ENCODE measurements around the gene WWC2. TPM values are rescaled to one million over a fixed set of nuclear protein-coding genes. Genes with fewer than 3 reads are reported as not detected.
A peak's percentile ranks its signal among the peaks of the same experiment; 100 is the strongest.

The WWC2 gene
- total RNA-seq, 1 donor from 2014 or later, result 18.2 TPM

GRCh38 chr4:183241322-183241640 is 142.2 kb downstream of the WWC2 start:
- Mint-ChIP-seq H3K4me1 (ENCODE audit: low read depth, unreplicated experiment) (peaks cover 48% of the 10 kb centered on the region), H3K27me3 (ENCODE audit: unreplicated experiment) (peaks cover 2% of the 10 kb centered on the region), H3K9me3 (ENCODE audit: unreplicated experiment) (no peaks in the 10 kb centered on the region), H3K36me3 (ENCODE audit: unreplicated experiment) (peaks cover 6% of the 10 kb centered on the region), H3K4me3 (ENCODE audit: unreplicated experiment) (peak overlapping the region; percentile 26), H3K27ac (ENCODE audit: unreplicated experiment) (no peak overlapping the region)
- TF ChIP-seq CTCF (IDR thresholded peaks at IDR 0.05; ENCODE audit: partially characterized antibody, unreplicated experiment), result no peak
- no peak for DNase-seq

- Mint-ChIP-seq H3K4me1 (ENCODE audit: low read depth, unreplicated experiment) (peaks cover 48% of the 10 kb centered on the region), H3K9me3 (ENCODE audit: unreplicated experiment) (no peaks in the 10 kb centered on the region), H3K27me3 (ENCODE audit: unreplicated experiment) (peaks cover 2% of the 10 kb centered on the region), H3K27ac (ENCODE audit: unreplicated experiment) (no peak overlapping the region), H3K36me3 (ENCODE audit: unreplicated experiment) (peaks cover 2% of the 10 kb centered on the region), H3K4me3 (ENCODE audit: unreplicated experiment) (no peak overlapping the region)
- TF ChIP-seq CTCF (IDR thresholded peaks at IDR 0.05; ENCODE audit: partially characterized antibody, unreplicated experiment), result no peak
- DNase-seq, result no peak
Observed at GRCh38 chr4:183241721-183242151, 142.7 kb downstream of the WWC2 start.

- Mint-ChIP-seq H3K4me3 (ENCODE audit: unreplicated experiment) (no peak overlapping the region), H3K9me3 (ENCODE audit: unreplicated experiment) (no peaks in the 10 kb centered on the region), H3K27me3 (ENCODE audit: unreplicated experiment) (peaks cover 2% of the 10 kb centered on the region), H3K4me1 (ENCODE audit: low read depth, unreplicated experiment) (peaks cover 48% of the 10 kb centered on the region), H3K27ac (ENCODE audit: unreplicated experiment) (no peak overlapping the region), H3K36me3 (ENCODE audit: unreplicated experiment) (no peaks in the 10 kb centered on the region)
- DNase-seq, result no peak
- TF ChIP-seq CTCF (IDR thresholded peaks at IDR 0.05; ENCODE audit: partially characterized antibody, unreplicated experiment), result no peak
Observed at GRCh38 chr4:183242291-183242690, 143.2 kb downstream of the WWC2 start.

- H3K4me3 Mint-ChIP-seq (ENCODE audit: unreplicated experiment), result no peak overlapping the region
- no peaks in the 10 kb centered on the region for H3K36me3 Mint-ChIP-seq (ENCODE audit: unreplicated experiment)
- peak overlapping the region; percentile 55 for H3K27ac Mint-ChIP-seq (ENCODE audit: unreplicated experiment)
- H3K9me3 Mint-ChIP-seq (ENCODE audit: unreplicated experiment), result no peaks in the 10 kb centered on the region
- no peak for TF ChIP-seq CTCF (IDR thresholded peaks at IDR 0.05; ENCODE audit: partially characterized antibody, unreplicated experiment)
- no peak for DNase-seq
- H3K4me1 Mint-ChIP-seq (ENCODE audit: low read depth, unreplicated experiment), result peaks cover 48% of the 10 kb centered on the region
- peaks cover 2% of the 10 kb centered on the region for H3K27me3 Mint-ChIP-seq (ENCODE audit: unreplicated experiment)
Observed at GRCh38 chr4:183244019-183244418, 145.0 kb downstream of the WWC2 start.

GRCh38 chr4:183244506-183244905 is 145.4 kb downstream of the WWC2 start:
- no peak for TF ChIP-seq CTCF (IDR thresholded peaks at IDR 0.05; ENCODE audit: partially characterized antibody, unreplicated experiment)
- H3K36me3 Mint-ChIP-seq (ENCODE audit: unreplicated experiment), result no peaks in the 10 kb centered on the region
- no peaks in the 10 kb centered on the region for H3K9me3 Mint-ChIP-seq (ENCODE audit: unreplicated experiment)
- peak overlapping the region; percentile 55 for H3K27ac Mint-ChIP-seq (ENCODE audit: unreplicated experiment)
- no peak for DNase-seq
- peaks cover 2% of the 10 kb centered on the region for H3K27me3 Mint-ChIP-seq (ENCODE audit: unreplicated experiment)
- no peak overlapping the region for H3K4me3 Mint-ChIP-seq (ENCODE audit: unreplicated experiment)
- peaks cover 46% of the 10 kb centered on the region for H3K4me1 Mint-ChIP-seq (ENCODE audit: low read depth, unreplicated experiment)
